Large intestine (tissue), 3 donors: ENCODE measurements around the gene TCEAL9. TPM values are rescaled to one million over a fixed set of nuclear protein-coding genes. Genes with fewer than 3 reads are reported as not detected.
"Not testable (repeated sequence)": the region's sequence is repeated elsewhere in the genome, so short reads cannot be mapped to it uniquely, and the experiment has no call there.

Experiments used
- DNase-seq, 2 donors: peaks; one replicate each; pipeline versions ENCODE4 v3.0.0 to v3.0.0-alpha.2; 2013
- H3K27ac ChIP-seq: one replicate; pipeline ENCODE4 v1.5.1; 2013; ENCODE audit warnings: low read length
- H3K27me3 ChIP-seq: 2 replicates; pipeline ENCODE4 v1.6.1; 2013; ENCODE audit warnings: low read length; ENCODE audit not compliant: control insufficient read depth, insufficient read depth
- H3K36me3 ChIP-seq: 2 replicates; pipeline ENCODE4 v1.6.1; 2013; ENCODE audit warnings: low read length; ENCODE audit not compliant: control insufficient read depth, insufficient read depth
- H3K4me1 ChIP-seq: one replicate; pipeline ENCODE4 v1.6.1; 2013; ENCODE audit warnings: low read length; ENCODE audit not compliant: control insufficient read depth, insufficient read depth
- H3K4me3 ChIP-seq: one replicate; pipeline ENCODE4 v1.5.1; 2013; ENCODE audit warnings: low read length
- H3K9me3 ChIP-seq: one replicate; pipeline ENCODE4 v1.6.1; 2013; ENCODE audit warnings: mild to moderate bottlenecking, low read depth, low read length, moderate library complexity; ENCODE audit not compliant: control insufficient read depth
- WGBS: methylation state at CpG from one replicate; pipeline ENCODE4 v1.1.5; 2013; ENCODE audit warnings: low lambda C conversion rate; ENCODE audit not compliant: insufficient coverage; 5-methylcytosine and 5-hydroxymethylcytosine counted together
- polyA plus RNA-seq: library from polyadenylated mRNA; unstranded; fragments of 120-200 nt; gene quantifications from one replicate; pipeline ENCODE4 v1.2.1, GENCODE V29; 2013

TCEAL9 gene
- polyA plus RNA-seq, 1 donor, result 135 TPM

GRCh38 chrX:103367502-103367901, 11.2 kb downstream of the TCEAL9 start:
- no CpG with 5 or more reads among the region's 1 CpG for WGBS
- no peak for DNase-seq
- no peak overlapping the region for H3K27ac ChIP-seq
- H3K4me1 ChIP-seq, result no peaks in the 10 kb centered on the region
- H3K36me3 ChIP-seq, result no peaks in the 10 kb centered on the region
- H3K9me3 ChIP-seq, result no peaks in the 10 kb centered on the region
- H3K27me3 ChIP-seq, result no peaks in the 10 kb centered on the region
- H3K4me3 ChIP-seq, result no peak overlapping the region

- H3K36me3 ChIP-seq, result no peaks in the 10 kb centered on the region
- H3K27ac ChIP-seq, result no peak overlapping the region
- H3K27me3 ChIP-seq, result no peaks in the 10 kb centered on the region
- no peak for DNase-seq
- H3K4me1 ChIP-seq, result no peaks in the 10 kb centered on the region
- no peak overlapping the region for H3K4me3 ChIP-seq
- no peaks in the 10 kb centered on the region for H3K9me3 ChIP-seq
These were observed 13.2 kb downstream of the TCEAL9 start for GRCh38 chrX:103369479-103369878.

- H3K9me3 ChIP-seq, result no peaks in the 10 kb centered on the region
- no peaks in the 10 kb centered on the region for H3K4me1 ChIP-seq
- no peak for DNase-seq
- WGBS, result no CpG with 5 or more reads among the region's 2 CpGs
- no peaks in the 10 kb centered on the region for H3K36me3 ChIP-seq
- H3K27me3 ChIP-seq, result no peaks in the 10 kb centered on the region
- H3K27ac ChIP-seq, result no peak overlapping the region
- H3K4me3 ChIP-seq, result no peak overlapping the region
These were observed 16.6 kb downstream of the TCEAL9 start for GRCh38 chrX:103372886-103373285.

- H3K4me3 ChIP-seq, result no peak overlapping the region
- peaks cover 1% of the 10 kb centered on the region for H3K36me3 ChIP-seq
- no peak for DNase-seq
- H3K27ac ChIP-seq, result no peak overlapping the region
- H3K27me3 ChIP-seq, result no peaks in the 10 kb centered on the region
- H3K4me1 ChIP-seq, result no peaks in the 10 kb centered on the region
- no peaks in the 10 kb centered on the region for H3K9me3 ChIP-seq
- no CpG with 5 or more reads among the region's 3 CpGs for WGBS
These were observed 17.3 kb downstream of the TCEAL9 start for GRCh38 chrX:103373581-103373980.

GRCh38 chrX:103376118-103376978, 20.0 kb downstream of the TCEAL9 start, which contains the start of gene BEX3:
TSS of gene BEX3 (plus strand) at chrX:103376538. CDS start at chrX:103377522, 984 bp downstream.
- no peaks in the 10 kb centered on the region for H3K4me1 ChIP-seq
- peaks cover 5% of the 10 kb centered on the region for H3K36me3 ChIP-seq
- DNase-seq, result peak; percentile 48 to 70
- no CpG with 5 or more reads among the region's 62 CpGs for WGBS
- no peaks in the 10 kb centered on the region for H3K27me3 ChIP-seq
- H3K9me3 ChIP-seq, result no peaks in the 10 kb centered on the region
- H3K4me3 ChIP-seq, result peak within 1 kb of the TSS; percentile 89
- H3K27ac ChIP-seq, result peak within 1 kb of the TSS; percentile 90

GRCh38 chrX:103376979-103377324, 20.6 kb downstream of the TCEAL9 start:
- H3K27ac ChIP-seq, result peak overlapping the region; percentile 90
- peaks cover 5% of the 10 kb centered on the region for H3K36me3 ChIP-seq
- DNase-seq, result peak in 1 of 2 donors; percentile 27
- no peaks in the 10 kb centered on the region for H3K27me3 ChIP-seq
- no peaks in the 10 kb centered on the region for H3K9me3 ChIP-seq
- H3K4me3 ChIP-seq, result peak overlapping the region; percentile 89
- no peaks in the 10 kb centered on the region for H3K4me1 ChIP-seq
- no CpG with 5 or more reads among the region's 19 CpGs for WGBS

- DNase-seq, result no peak
- WGBS, result no CpG with 5 or more reads among the region's 2 CpGs
- Histone ChIP-seq H3K27ac (no peak overlapping the region), H3K9me3 (no peaks in the 10 kb centered on the region), H3K4me1 (no peaks in the 10 kb centered on the region), H3K27me3 (no peaks in the 10 kb centered on the region), H3K36me3 (peaks cover 5% of the 10 kb centered on the region), H3K4me3 (no peak overlapping the region)
These were observed 22.7 kb downstream of the TCEAL9 start for GRCh38 chrX:103378990-103379389.

GRCh38 chrX:103382877-103383276, 26.6 kb downstream of the TCEAL9 start:
- Histone ChIP-seq H3K27me3 (no peaks in the 10 kb centered on the region), H3K4me1 (no peaks in the 10 kb centered on the region), H3K4me3 (no peak overlapping the region), H3K9me3 (no peaks in the 10 kb centered on the region), H3K36me3 (peaks cover 5% of the 10 kb centered on the region), H3K27ac (no peak overlapping the region)
- DNase-seq, result no peak
- WGBS, result no CpG with 5 or more reads among the region's 1 CpG

- H3K4me1 ChIP-seq, result no peaks in the 10 kb centered on the region
- H3K27ac ChIP-seq, result no peak overlapping the region
- no peaks in the 10 kb centered on the region for H3K9me3 ChIP-seq
- WGBS, result no CpG with 5 or more reads among the region's 2 CpGs
- H3K4me3 ChIP-seq, result no peak overlapping the region
- no peaks in the 10 kb centered on the region for H3K27me3 ChIP-seq
- H3K36me3 ChIP-seq, result no peaks in the 10 kb centered on the region
- no peak for DNase-seq
These were observed 28.4 kb downstream of the TCEAL9 start for GRCh38 chrX:103384672-103385071.

GRCh38 chrX:103385283-103385830, 29.1 kb downstream of the TCEAL9 start:
- DNase-seq, H3K4me1 ChIP-seq, H3K9me3 ChIP-seq, H3K36me3 ChIP-seq, H3K27ac ChIP-seq, H3K4me3 ChIP-seq, H3K27me3 ChIP-seq: not testable (repeated sequence)
- WGBS, result no CpG with 5 or more reads among the region's 5 CpGs

- no peak overlapping the region for H3K27ac ChIP-seq
- H3K9me3 ChIP-seq, result no peaks in the 10 kb centered on the region
- H3K36me3 ChIP-seq, result no peaks in the 10 kb centered on the region
- no CpG with 5 or more reads among the region's 2 CpGs for WGBS
- H3K27me3 ChIP-seq, result no peaks in the 10 kb centered on the region
- H3K4me1 ChIP-seq, result no peaks in the 10 kb centered on the region
- DNase-seq, result no peak
- H3K4me3 ChIP-seq, result no peak overlapping the region
These were observed 30.0 kb downstream of the TCEAL9 start for GRCh38 chrX:103386332-103386731.
